ENCODE measurements around the gene CDKN2B. TPM values are rescaled to one million over a fixed set of nuclear protein-coding genes. Genes with fewer than 3 reads are reported as not detected.

The CDKN2B gene
- total RNA-seq, 1 experiment from 2014 or later = not detected

- intact Hi-C loops (cut with micrococcal nuclease) = no loop called here
- no TSS peak for BruUV-seq (replicated peaks)
- Mint-ChIP-seq H3K4me3 (ENCODE audit: unreplicated experiment) (no peak overlapping the region), H3K4me1 (ENCODE audit: insufficient read depth, unreplicated experiment) (no peaks in the 10 kb centered on the region), H3K9me3 (ENCODE audit: unreplicated experiment) (no peaks in the 10 kb centered on the region), H3K27ac (ENCODE audit: low read depth, unreplicated experiment) (no peak overlapping the region), H3K27me3 (ENCODE audit: insufficient read depth, unreplicated experiment) (no peaks in the 10 kb centered on the region), H3K36me3 (ENCODE audit: insufficient read depth, unreplicated experiment) (no peaks in the 10 kb centered on the region)
- ChIA-PET POLR2A (no interaction called here), CTCF (no interaction called here)
- DNase-seq (ENCODE audit: unreplicated experiment) = no peak
- no peak for TF ChIP-seq CTCF (IDR thresholded peaks at IDR 0.05; ENCODE audit: unreplicated experiment)
Measured at GRCh38 chr9:22054529-22054928, 45.4 kb upstream of the CDKN2B start.

GRCh38 chr9:22054076-22054475, 45.0 kb upstream of the CDKN2B start:
- BruUV-seq (replicated peaks) = no TSS peak
- ChIA-PET POLR2A (no interaction called here), CTCF (no interaction called here)
- intact Hi-C loops (cut with micrococcal nuclease) = no loop called here
- TF ChIP-seq CTCF (IDR thresholded peaks at IDR 0.05; ENCODE audit: unreplicated experiment) = no peak
- no peak for DNase-seq (ENCODE audit: unreplicated experiment)
- Mint-ChIP-seq H3K4me3 (ENCODE audit: unreplicated experiment) (no peak overlapping the region), H3K4me1 (ENCODE audit: insufficient read depth, unreplicated experiment) (no peaks in the 10 kb centered on the region), H3K27ac (ENCODE audit: low read depth, unreplicated experiment) (no peak overlapping the region), H3K36me3 (ENCODE audit: insufficient read depth, unreplicated experiment) (no peaks in the 10 kb centered on the region), H3K9me3 (ENCODE audit: unreplicated experiment) (no peaks in the 10 kb centered on the region), H3K27me3 (ENCODE audit: insufficient read depth, unreplicated experiment) (no peaks in the 10 kb centered on the region)

DNA sequence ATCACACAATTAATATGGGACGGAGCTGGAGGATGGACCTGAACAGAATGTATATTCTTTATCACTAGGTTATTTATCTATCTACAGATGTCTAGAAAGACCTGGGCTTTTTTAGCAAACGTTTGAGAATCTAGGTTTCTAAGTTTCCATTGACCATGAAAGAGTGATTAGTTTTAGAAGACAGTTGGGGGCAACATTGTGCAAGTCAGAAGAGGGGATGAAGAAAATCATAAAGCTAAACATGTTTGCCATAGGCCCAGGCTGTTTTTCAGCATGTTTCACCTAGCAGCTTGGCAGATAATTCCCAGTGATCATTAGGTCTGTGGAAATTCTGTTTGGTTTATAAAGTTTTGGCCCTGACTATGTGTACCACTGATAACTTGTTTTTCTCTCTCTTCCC, 44.1 kb upstream of the CDKN2B start:
- H3K4me1 Mint-ChIP-seq (ENCODE audit: insufficient read depth, unreplicated experiment) = no peaks in the 10 kb centered on the region
- intact Hi-C loops (cut with micrococcal nuclease) = no loop called here
- no peak for DNase-seq (ENCODE audit: unreplicated experiment)
- CTCF ChIA-PET = no interaction called here
- H3K36me3 Mint-ChIP-seq (ENCODE audit: insufficient read depth, unreplicated experiment) = no peaks in the 10 kb centered on the region
- no peak overlapping the region for H3K4me3 Mint-ChIP-seq (ENCODE audit: unreplicated experiment)
- POLR2A ChIA-PET = no interaction called here
- TF ChIP-seq CTCF (IDR thresholded peaks at IDR 0.05; ENCODE audit: unreplicated experiment) = no peak
- no peaks in the 10 kb centered on the region for H3K27me3 Mint-ChIP-seq (ENCODE audit: insufficient read depth, unreplicated experiment)
- no peak overlapping the region for H3K27ac Mint-ChIP-seq (ENCODE audit: low read depth, unreplicated experiment)
- H3K9me3 Mint-ChIP-seq (ENCODE audit: unreplicated experiment) = no peaks in the 10 kb centered on the region
- no TSS peak for BruUV-seq (replicated peaks)

DNA sequence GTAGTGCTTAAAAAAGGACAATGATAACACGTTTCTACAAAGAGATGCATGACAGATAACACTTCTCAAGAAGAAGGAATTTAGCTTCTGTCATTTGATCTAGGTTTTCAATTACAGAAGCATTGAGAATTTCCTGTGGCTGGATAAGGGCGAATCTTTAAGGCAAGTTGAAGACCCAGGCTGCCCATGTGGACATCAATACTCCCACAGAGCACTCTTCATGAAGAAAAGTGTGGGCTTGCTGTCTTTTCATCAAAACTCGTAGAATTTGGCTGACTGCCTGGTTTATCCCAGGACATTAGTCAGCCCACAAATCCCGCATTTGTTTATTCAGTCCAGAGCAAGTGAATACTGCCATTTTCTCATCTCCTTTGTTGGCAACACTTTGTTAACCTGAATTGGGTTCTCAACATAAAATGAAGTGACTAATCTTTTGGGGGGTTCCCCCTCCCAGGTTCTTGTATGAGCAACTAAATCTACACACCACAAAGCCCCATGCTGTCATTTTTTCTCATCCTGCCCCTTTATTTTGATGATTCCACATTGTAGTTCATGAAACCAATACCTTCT, 43.4 kb upstream of the CDKN2B start:
- no peaks in the 10 kb centered on the region for H3K4me1 Mint-ChIP-seq (ENCODE audit: insufficient read depth, unreplicated experiment)
- H3K36me3 Mint-ChIP-seq (ENCODE audit: insufficient read depth, unreplicated experiment) = no peaks in the 10 kb centered on the region
- CTCF ChIA-PET = no interaction called here
- no peak overlapping the region for H3K27ac Mint-ChIP-seq (ENCODE audit: low read depth, unreplicated experiment)
- no peak for DNase-seq (ENCODE audit: unreplicated experiment)
- no TSS peak for BruUV-seq (replicated peaks)
- no peak overlapping the region for H3K4me3 Mint-ChIP-seq (ENCODE audit: unreplicated experiment)
- POLR2A ChIA-PET = no interaction called here
- TF ChIP-seq CTCF (IDR thresholded peaks at IDR 0.05; ENCODE audit: unreplicated experiment) = no peak
- H3K27me3 Mint-ChIP-seq (ENCODE audit: insufficient read depth, unreplicated experiment) = no peaks in the 10 kb centered on the region
- H3K9me3 Mint-ChIP-seq (ENCODE audit: unreplicated experiment) = no peaks in the 10 kb centered on the region
- intact Hi-C loops (cut with micrococcal nuclease) = no loop called here
